ENCODE data around the gene DNAH10. TPM values are rescaled to one million over a fixed set of nuclear protein-coding genes. Genes with fewer than 3 reads are reported as not detected.

DNAH10 gene
- total RNA-seq, 2 donors from 2014 or later: 0.09 to 0.64 TPM

- peaks cover 6% of the 10 kb centered on the region for H3K9me3 Mint-ChIP-seq
- DNase-seq: peak; percentile 68
- Histone ChIP-seq H3K9ac (ENCODE audit: extremely low read depth, low read length, poor library complexity, severe bottlenecking) (no peak overlapping the region), H3K27me3 (ENCODE audit: control insufficient read depth, insufficient read depth, low read length, poor library complexity, severe bottlenecking) (no peaks in the 10 kb centered on the region), H3K4me1 (ENCODE audit: control insufficient read depth, insufficient read depth, low read length) (no peaks in the 10 kb centered on the region), H3K36me3 (ENCODE audit: control insufficient read depth, insufficient read depth, low read length) (no peaks in the 10 kb centered on the region), H3K4me3 (ENCODE audit: low read length) (no peak overlapping the region), H3K27ac (ENCODE audit: low read depth, low read length) (no peak overlapping the region), H3K9me3 (ENCODE audit: control insufficient read depth, low read length) (no peaks in the 10 kb centered on the region)
- no peak overlapping the region for H3K4me3 Mint-ChIP-seq
- H3K27ac Mint-ChIP-seq: no peak overlapping the region
- TF ChIP-seq CTCF (conservative IDR thresholded peaks at IDR 0.05): no peak
- WGBS, 2 experiments (ENCODE audit: insufficient coverage in 1 of 2, insufficient read length in 1 of 2): 71 to 94% methylated on average over 3 to 20 of the region's 20 CpGs
- H3K27me3 Mint-ChIP-seq (ENCODE audit: insufficient read depth): peaks cover 3% of the 10 kb centered on the region
- H3K36me3 Mint-ChIP-seq (ENCODE audit: low read depth): no peaks in the 10 kb centered on the region
- no peaks in the 10 kb centered on the region for H3K4me1 Mint-ChIP-seq
Observed at GRCh38 chr12:123914726-123915333, 152.7 kb downstream of the DNAH10 start.

- no peaks in the 10 kb centered on the region for H3K4me1 Mint-ChIP-seq
- 88 to 91% methylated on average over 1 to 5 of the region's 5 CpGs for WGBS, 2 experiments (ENCODE audit: insufficient coverage in 1 of 2, insufficient read length in 1 of 2)
- H3K4me3 Mint-ChIP-seq: no peak overlapping the region
- no peaks in the 10 kb centered on the region for H3K36me3 Mint-ChIP-seq (ENCODE audit: low read depth)
- TF ChIP-seq CTCF (conservative IDR thresholded peaks at IDR 0.05): no peak
- Histone ChIP-seq H3K36me3 (ENCODE audit: control insufficient read depth, insufficient read depth, low read length) (no peaks in the 10 kb centered on the region), H3K9ac (ENCODE audit: extremely low read depth, low read length, poor library complexity, severe bottlenecking) (no peak overlapping the region), H3K27me3 (ENCODE audit: control insufficient read depth, insufficient read depth, low read length, poor library complexity, severe bottlenecking) (no peaks in the 10 kb centered on the region), H3K9me3 (ENCODE audit: control insufficient read depth, low read length) (no peaks in the 10 kb centered on the region), H3K4me1 (ENCODE audit: control insufficient read depth, insufficient read depth, low read length) (no peaks in the 10 kb centered on the region), H3K4me3 (ENCODE audit: low read length) (no peak overlapping the region), H3K27ac (ENCODE audit: low read depth, low read length) (no peak overlapping the region)
- peaks cover 3% of the 10 kb centered on the region for H3K27me3 Mint-ChIP-seq (ENCODE audit: insufficient read depth)
- H3K27ac Mint-ChIP-seq: no peak overlapping the region
- DNase-seq: no peak
- peaks cover 2% of the 10 kb centered on the region for H3K9me3 Mint-ChIP-seq
Observed at GRCh38 chr12:123916729-123917128, 154.6 kb downstream of the DNAH10 start.

- Mint-ChIP-seq H3K9me3 (peaks cover 2% of the 10 kb centered on the region), H3K4me1 (no peaks in the 10 kb centered on the region), H3K4me3 (no peak overlapping the region), H3K27ac (no peak overlapping the region), H3K36me3 (ENCODE audit: low read depth) (no peaks in the 10 kb centered on the region), H3K27me3 (ENCODE audit: insufficient read depth) (peaks cover 3% of the 10 kb centered on the region)
- no peak overlapping the region for H3K4me3 ChIP-seq (ENCODE audit: low read length)
- no peaks in the 10 kb centered on the region for H3K27me3 ChIP-seq (ENCODE audit: control insufficient read depth, insufficient read depth, low read length, poor library complexity, severe bottlenecking)
- no peak overlapping the region for H3K27ac ChIP-seq (ENCODE audit: low read depth, low read length)
- DNase-seq: no peak
- no peaks in the 10 kb centered on the region for H3K9me3 ChIP-seq (ENCODE audit: control insufficient read depth, low read length)
- TF ChIP-seq CTCF (conservative IDR thresholded peaks at IDR 0.05): no peak
- no peak overlapping the region for H3K9ac ChIP-seq (ENCODE audit: extremely low read depth, low read length, poor library complexity, severe bottlenecking)
- WGBS, 2 experiments (ENCODE audit: insufficient coverage in 1 of 2, insufficient read length in 1 of 2): 89 to 92% methylated on average over 16 to 19 of the region's 19 CpGs
- no peaks in the 10 kb centered on the region for H3K36me3 ChIP-seq (ENCODE audit: control insufficient read depth, insufficient read depth, low read length)
- H3K4me1 ChIP-seq (ENCODE audit: control insufficient read depth, insufficient read depth, low read length): no peaks in the 10 kb centered on the region
Observed at GRCh38 chr12:123917337-123917850, 155.3 kb downstream of the DNAH10 start.
